ENCODE results near the gene GOPC.
A peak's percentile ranks its signal among the peaks of the same experiment; 100 is the strongest.

GOPC gene

GRCh38 chr6:117558818-117559217 lies 43.5 kb downstream of the GOPC start:
- Histone ChIP-seq H3K4me1 (ENCODE audit: control insufficient read depth, insufficient read depth, low read length, poor library complexity, severe bottlenecking) (peaks cover 18% of the 10 kb centered on the region), H3K9me3 (ENCODE audit: control insufficient read depth, low read length) (no peaks in the 10 kb centered on the region), H3K27ac (ENCODE audit: low read depth, low read length, severe bottlenecking) (no peak overlapping the region), H3K36me3 (ENCODE audit: control insufficient read depth, insufficient read depth, low read length) (peaks cover 15% of the 10 kb centered on the region), H3K4me3 (ENCODE audit: extremely low read depth, insufficient read depth, low read length, poor library complexity, severe bottlenecking) (no peak overlapping the region)
- WGBS, 2 experiments (ENCODE audit: insufficient coverage in 2 of 2), result 91 to 100% methylated on average over 3 to 4 of the region's 4 CpGs

- no peak overlapping the region for H3K27ac ChIP-seq (ENCODE audit: low read depth, low read length, severe bottlenecking)
- H3K4me1 ChIP-seq (ENCODE audit: control insufficient read depth, insufficient read depth, low read length, poor library complexity, severe bottlenecking), result peaks cover 24% of the 10 kb centered on the region
- no peaks in the 10 kb centered on the region for H3K9me3 ChIP-seq (ENCODE audit: control insufficient read depth, low read length)
- peaks cover 9% of the 10 kb centered on the region for H3K36me3 ChIP-seq (ENCODE audit: control insufficient read depth, insufficient read depth, low read length)
- 87 to 100% methylated on average over 2 to 3 of the region's 3 CpGs for WGBS, 2 experiments (ENCODE audit: insufficient coverage in 2 of 2)
- no peak overlapping the region for H3K4me3 ChIP-seq (ENCODE audit: extremely low read depth, insufficient read depth, low read length, poor library complexity, severe bottlenecking)
Measured at GRCh38 chr6:117557951-117558350, 44.4 kb downstream of the GOPC start.

GRCh38 chr6:117555882-117556498 lies 46.3 kb downstream of the GOPC start:
- Histone ChIP-seq H3K9me3 (ENCODE audit: control insufficient read depth, low read length) (no peaks in the 10 kb centered on the region), H3K36me3 (ENCODE audit: control insufficient read depth, insufficient read depth, low read length) (peaks cover 7% of the 10 kb centered on the region), H3K4me3 (ENCODE audit: extremely low read depth, insufficient read depth, low read length, poor library complexity, severe bottlenecking) (no peak overlapping the region), H3K4me1 (ENCODE audit: control insufficient read depth, insufficient read depth, low read length, poor library complexity, severe bottlenecking) (peaks cover 31% of the 10 kb centered on the region), H3K27ac (ENCODE audit: low read depth, low read length, severe bottlenecking) (no peak overlapping the region)
- WGBS, 2 experiments (ENCODE audit: insufficient coverage in 2 of 2), result no CpG with 5 or more reads among the region's 5 CpGs

- peak overlapping the region; percentile 36 for H3K27ac ChIP-seq (ENCODE audit: low read depth, low read length, severe bottlenecking)
- WGBS, 2 experiments (ENCODE audit: insufficient coverage in 2 of 2), result no CpG with 5 or more reads among the region's 3 CpGs
- no peak overlapping the region for H3K4me3 ChIP-seq (ENCODE audit: extremely low read depth, insufficient read depth, low read length, poor library complexity, severe bottlenecking)
- H3K36me3 ChIP-seq (ENCODE audit: control insufficient read depth, insufficient read depth, low read length), result peaks cover 4% of the 10 kb centered on the region
- H3K9me3 ChIP-seq (ENCODE audit: control insufficient read depth, low read length), result no peaks in the 10 kb centered on the region
- H3K4me1 ChIP-seq (ENCODE audit: control insufficient read depth, insufficient read depth, low read length, poor library complexity, severe bottlenecking), result peaks cover 37% of the 10 kb centered on the region
Measured at GRCh38 chr6:117555262-117555849, 47.0 kb downstream of the GOPC start.

GRCh38 chr6:117553142-117553541 lies 49.2 kb downstream of the GOPC start:
- WGBS, 2 experiments (ENCODE audit: insufficient coverage in 2 of 2), result 45 to 67% methylated on average over 3 of the region's 3 CpGs
- no peak overlapping the region for H3K4me3 ChIP-seq (ENCODE audit: extremely low read depth, insufficient read depth, low read length, poor library complexity, severe bottlenecking)
- H3K36me3 ChIP-seq (ENCODE audit: control insufficient read depth, insufficient read depth, low read length), result peaks cover 21% of the 10 kb centered on the region
- no peaks in the 10 kb centered on the region for H3K9me3 ChIP-seq (ENCODE audit: control insufficient read depth, low read length)
- H3K4me1 ChIP-seq (ENCODE audit: control insufficient read depth, insufficient read depth, low read length, poor library complexity, severe bottlenecking), result peaks cover 59% of the 10 kb centered on the region
- H3K27ac ChIP-seq (ENCODE audit: low read depth, low read length, severe bottlenecking), result peak overlapping the region; percentile 75

- 61 to 73% methylated on average over 2 of the region's 2 CpGs for WGBS, 2 experiments (ENCODE audit: insufficient coverage in 2 of 2)
- H3K4me1 ChIP-seq (ENCODE audit: control insufficient read depth, insufficient read depth, low read length, poor library complexity, severe bottlenecking), result peaks cover 65% of the 10 kb centered on the region
- H3K36me3 ChIP-seq (ENCODE audit: control insufficient read depth, insufficient read depth, low read length), result peaks cover 26% of the 10 kb centered on the region
- H3K9me3 ChIP-seq (ENCODE audit: control insufficient read depth, low read length), result no peaks in the 10 kb centered on the region
- H3K4me3 ChIP-seq (ENCODE audit: extremely low read depth, insufficient read depth, low read length, poor library complexity, severe bottlenecking), result no peak overlapping the region
- H3K27ac ChIP-seq (ENCODE audit: low read depth, low read length, severe bottlenecking), result peak overlapping the region; percentile 75
Measured at GRCh38 chr6:117552618-117553017, 49.7 kb downstream of the GOPC start.

- WGBS, 2 experiments (ENCODE audit: insufficient coverage in 2 of 2), result no CpG with 5 or more reads among the region's 2 CpGs
- H3K4me1 ChIP-seq (ENCODE audit: control insufficient read depth, insufficient read depth, low read length, poor library complexity, severe bottlenecking), result peaks cover 65% of the 10 kb centered on the region
- no peak overlapping the region for H3K27ac ChIP-seq (ENCODE audit: low read depth, low read length, severe bottlenecking)
Measured at GRCh38 chr6:117550618-117551242, 51.6 kb downstream of the GOPC start.

GRCh38 chr6:117550078-117550600 lies 52.2 kb downstream of the GOPC start:
- H3K36me3 ChIP-seq (ENCODE audit: control insufficient read depth, insufficient read depth, low read length), result peaks cover 51% of the 10 kb centered on the region
- H3K27ac ChIP-seq (ENCODE audit: low read depth, low read length, severe bottlenecking), result peak overlapping the region; percentile 78
- H3K4me1 ChIP-seq (ENCODE audit: control insufficient read depth, insufficient read depth, low read length, poor library complexity, severe bottlenecking), result peaks cover 59% of the 10 kb centered on the region
- H3K9me3 ChIP-seq (ENCODE audit: control insufficient read depth, low read length), result no peaks in the 10 kb centered on the region
- no peak overlapping the region for H3K4me3 ChIP-seq (ENCODE audit: extremely low read depth, insufficient read depth, low read length, poor library complexity, severe bottlenecking)
- WGBS, 2 experiments (ENCODE audit: insufficient coverage in 2 of 2), result 100% methylated on average over 1 of the region's 3 CpGs; no CpG with 5 or more reads in 1 of the 2 experiments

More at GRCh38 chr6:117550618-117551242, 51.6 kb downstream of the GOPC start:
- Histone ChIP-seq H3K9me3 (ENCODE audit: control insufficient read depth, low read length) (no peaks in the 10 kb centered on the region), H3K36me3 (ENCODE audit: control insufficient read depth, insufficient read depth, low read length) (peaks cover 45% of the 10 kb centered on the region), H3K4me3 (ENCODE audit: extremely low read depth, insufficient read depth, low read length, poor library complexity, severe bottlenecking) (no peak overlapping the region)

- Histone ChIP-seq H3K27ac (ENCODE audit: low read depth, low read length, severe bottlenecking) (peak overlapping the region; percentile 78), H3K9me3 (ENCODE audit: control insufficient read depth, low read length) (no peaks in the 10 kb centered on the region), H3K4me1 (ENCODE audit: control insufficient read depth, insufficient read depth, low read length, poor library complexity, severe bottlenecking) (peaks cover 60% of the 10 kb centered on the region), H3K36me3 (ENCODE audit: control insufficient read depth, insufficient read depth, low read length) (peaks cover 56% of the 10 kb centered on the region), H3K4me3 (ENCODE audit: extremely low read depth, insufficient read depth, low read length, poor library complexity, severe bottlenecking) (no peak overlapping the region)
- 83% methylated on average over 1 of the region's 4 CpGs; no CpG with 5 or more reads in 1 of the 2 experiments for WGBS, 2 experiments (ENCODE audit: insufficient coverage in 2 of 2)
Measured at GRCh38 chr6:117549611-117550010, 52.7 kb downstream of the GOPC start.

- H3K4me3 ChIP-seq (ENCODE audit: extremely low read depth, insufficient read depth, low read length, poor library complexity, severe bottlenecking), result no peak overlapping the region
- H3K4me1 ChIP-seq (ENCODE audit: control insufficient read depth, insufficient read depth, low read length, poor library complexity, severe bottlenecking), result peaks cover 64% of the 10 kb centered on the region
- peak overlapping the region; percentile 78 for H3K27ac ChIP-seq (ENCODE audit: low read depth, low read length, severe bottlenecking)
- WGBS, 2 experiments (ENCODE audit: insufficient coverage in 2 of 2), result 61 to 85% methylated on average over 6 to 7 of the region's 8 CpGs
- H3K9me3 ChIP-seq (ENCODE audit: control insufficient read depth, low read length), result no peaks in the 10 kb centered on the region
- H3K36me3 ChIP-seq (ENCODE audit: control insufficient read depth, insufficient read depth, low read length), result peaks cover 64% of the 10 kb centered on the region
Measured at GRCh38 chr6:117548797-117549301, 53.5 kb downstream of the GOPC start.
